NCI-H1048 (cell line): Measurements from ENCODE around the gene ADAM12.
"Not testable (repeated sequence)": the region's sequence is repeated elsewhere in the genome, so short reads cannot be mapped to it uniquely, and the experiment has no call there.

ENCODE experiments used
- DNase-seq: peaks from one replicate; lab custom pipeline; 2025; lab: John Stamatoyannopoulos, UW

Gene ADAM12

GRCh38 chr10:126175641-126176262, 212.5 kb downstream of the ADAM12 start:
- no peak for DNase-seq

GRCh38 chr10:126172755-126173154, 215.5 kb downstream of the ADAM12 start:
- not testable (repeated sequence) for DNase-seq

- no peak for DNase-seq
Observed at GRCh38 chr10:126171555-126171954, 216.7 kb downstream of the ADAM12 start.

- no peak for DNase-seq
Observed at GRCh38 chr10:126170776-126171175, 217.5 kb downstream of the ADAM12 start.

GRCh38 chr10:126170371-126170770, 217.9 kb downstream of the ADAM12 start:
- no peak for DNase-seq

GRCh38 chr10:126169899-126170298, 218.4 kb downstream of the ADAM12 start:
- DNase-seq: no peak

- no peak for DNase-seq
Observed at GRCh38 chr10:126166797-126167196, 221.5 kb downstream of the ADAM12 start.

- DNase-seq: no peak
Observed at GRCh38 chr10:126165874-126166273, 222.4 kb downstream of the ADAM12 start.

GRCh38 chr10:126163506-126163905, 224.8 kb downstream of the ADAM12 start:
- DNase-seq: no peak

- no peak for DNase-seq
Observed at GRCh38 chr10:126161691-126162090, 226.6 kb downstream of the ADAM12 start.

GRCh38 chr10:126160971-126161630, 227.2 kb downstream of the ADAM12 start:
- no peak for DNase-seq

- no peak for DNase-seq
Observed at GRCh38 chr10:126160571-126160970, 227.7 kb downstream of the ADAM12 start.

- DNase-seq: no peak
Observed at GRCh38 chr10:126158133-126158892, 230.0 kb downstream of the ADAM12 start.

- DNase-seq: no peak
Observed at GRCh38 chr10:126157189-126157588, 231.1 kb downstream of the ADAM12 start.

- no peak for DNase-seq
Observed at GRCh38 chr10:126156503-126156902, 231.8 kb downstream of the ADAM12 start.

- no peak for DNase-seq
Observed at GRCh38 chr10:126156012-126156411, 232.3 kb downstream of the ADAM12 start.

GRCh38 chr10:126155528-126155927, 232.7 kb downstream of the ADAM12 start:
- DNase-seq: no peak

- DNase-seq: no peak
Observed at GRCh38 chr10:126153711-126154628, 234.3 kb downstream of the ADAM12 start.

- no peak for DNase-seq
Observed at GRCh38 chr10:126147866-126148587, 240.2 kb downstream of the ADAM12 start.

- no peak for DNase-seq
Observed at GRCh38 chr10:126146771-126147170, 241.5 kb downstream of the ADAM12 start.

GRCh38 chr10:126143117-126143516, 245.2 kb downstream of the ADAM12 start:
- DNase-seq: no peak
